Measurements from ENCODE around the gene NDC80.
A peak's percentile ranks its signal among the peaks of the same experiment; 100 is the strongest.

The NDC80 gene

GRCh38 chr18:2636126-2636631 is 64.8 kb downstream of the NDC80 start:
- H3K23ac ChIP-seq (ENCODE audit: low read length in 2 of 2) = no peak overlapping the region
- peak overlapping the region; percentile 5 for H3K9ac ChIP-seq (ENCODE audit: low read length)
- H3K36me3 ChIP-seq (ENCODE audit: control insufficient read depth in 1 of 2, insufficient read depth in 2 of 2, low read depth in 1 of 2, low read length in 2 of 2) = no peaks in the 10 kb centered on the region
- no peak overlapping the region for H3K4me3 ChIP-seq (ENCODE audit: insufficient read depth in 1 of 2, low read depth in 1 of 2, low read length in 2 of 2)
- no peak overlapping the region for H4K8ac ChIP-seq (ENCODE audit: low read length)
- no peak overlapping the region for H2BK12ac ChIP-seq (ENCODE audit: low read length in 2 of 2)
- peak overlapping the region in 1 of 2 experiments; percentile 75 for H3K4ac ChIP-seq (ENCODE audit: low read depth in 1 of 2, low read length in 2 of 2)
- WGBS = 80% methylated on average over 9 of the region's 9 CpGs
- H2AFZ ChIP-seq (ENCODE audit: low read depth, low read length) = no peak overlapping the region
- no peak overlapping the region for H2AK5ac ChIP-seq (ENCODE audit: low read length, severe bottlenecking)
- no peak for DNase-seq
- H3K79me1 ChIP-seq (replicated peaks; ENCODE audit: low read length, poor library complexity, severe bottlenecking) = no peaks in the 10 kb centered on the region
- H3K18ac ChIP-seq (ENCODE audit: low read depth in 1 of 2, low read length in 2 of 2) = peak overlapping the region in 1 of 2 experiments; percentile 29
- H3K9me3 ChIP-seq (ENCODE audit: control insufficient read depth, low read length) = peaks cover 7% of the 10 kb centered on the region
- H3K27ac ChIP-seq (ENCODE audit: low read length, poor library complexity, severe bottlenecking) = no peak overlapping the region
- no peaks in the 10 kb centered on the region for H3K27me3 ChIP-seq (ENCODE audit: control insufficient read depth in 1 of 2, insufficient read depth in 1 of 2, low read length in 2 of 2)
- H3K4me1 ChIP-seq (ENCODE audit: control insufficient read depth, insufficient read depth, low read depth, low read length) = peaks cover 1% of the 10 kb centered on the region
- H2BK15ac ChIP-seq (ENCODE audit: low read depth, poor library complexity, severe bottlenecking) = no peak overlapping the region
- no peak overlapping the region for H2BK5ac ChIP-seq (ENCODE audit: low read depth, low read length, poor library complexity, severe bottlenecking)
- no peak overlapping the region for H4K91ac ChIP-seq (ENCODE audit: low read length)
- H2BK120ac ChIP-seq (ENCODE audit: low read depth, low read length) = peak overlapping the region; percentile 43
- no peak overlapping the region for H3K14ac ChIP-seq (ENCODE audit: low read length in 2 of 2)
- H3K4me2 ChIP-seq (ENCODE audit: low read length, poor library complexity, severe bottlenecking) = no peak overlapping the region

- H2BK15ac ChIP-seq (ENCODE audit: low read depth, poor library complexity, severe bottlenecking) = no peak overlapping the region
- H3K4ac ChIP-seq (ENCODE audit: low read depth in 1 of 2, low read length in 2 of 2) = no peak overlapping the region
- H4K8ac ChIP-seq (ENCODE audit: low read length) = no peak overlapping the region
- H3K4me1 ChIP-seq (ENCODE audit: control insufficient read depth, insufficient read depth, low read depth, low read length) = peaks cover 1% of the 10 kb centered on the region
- no peak overlapping the region for H3K14ac ChIP-seq (ENCODE audit: low read length in 2 of 2)
- peak overlapping the region; percentile 72 for H3K9ac ChIP-seq (ENCODE audit: low read length)
- no peak overlapping the region for H2AK5ac ChIP-seq (ENCODE audit: low read length, severe bottlenecking)
- no peak overlapping the region for H2BK12ac ChIP-seq (ENCODE audit: low read length in 2 of 2)
- H2BK5ac ChIP-seq (ENCODE audit: low read depth, low read length, poor library complexity, severe bottlenecking) = no peak overlapping the region
- H2BK120ac ChIP-seq (ENCODE audit: low read depth, low read length) = no peak overlapping the region
- no peak overlapping the region for H3K4me2 ChIP-seq (ENCODE audit: low read length, poor library complexity, severe bottlenecking)
- no peak overlapping the region for H3K18ac ChIP-seq (ENCODE audit: low read depth in 1 of 2, low read length in 2 of 2)
- H2AFZ ChIP-seq (ENCODE audit: low read depth, low read length) = no peak overlapping the region
- 77% methylated on average over 2 of the region's 2 CpGs for WGBS
- H3K23ac ChIP-seq (ENCODE audit: low read length in 2 of 2) = no peak overlapping the region
- H3K79me1 ChIP-seq (replicated peaks; ENCODE audit: low read length, poor library complexity, severe bottlenecking) = no peaks in the 10 kb centered on the region
- H3K36me3 ChIP-seq (ENCODE audit: control insufficient read depth in 1 of 2, insufficient read depth in 2 of 2, low read depth in 1 of 2, low read length in 2 of 2) = no peaks in the 10 kb centered on the region
- H3K27ac ChIP-seq (ENCODE audit: low read length, poor library complexity, severe bottlenecking) = no peak overlapping the region
- no peaks in the 10 kb centered on the region for H3K27me3 ChIP-seq (ENCODE audit: control insufficient read depth in 1 of 2, insufficient read depth in 1 of 2, low read length in 2 of 2)
- no peaks in the 10 kb centered on the region for H3K9me3 ChIP-seq (ENCODE audit: control insufficient read depth, low read length)
- H3K4me3 ChIP-seq (ENCODE audit: insufficient read depth in 1 of 2, low read depth in 1 of 2, low read length in 2 of 2) = peak overlapping the region in 1 of 2 experiments; percentile 61
- peak; percentile 32 for DNase-seq
- no peak overlapping the region for H4K91ac ChIP-seq (ENCODE audit: low read length)
These were observed 70.3 kb downstream of the NDC80 start for GRCh38 chr18:2641638-2642037.

- H2BK15ac ChIP-seq (ENCODE audit: low read depth, poor library complexity, severe bottlenecking) = no peak overlapping the region
- H4K91ac ChIP-seq (ENCODE audit: low read length) = no peak overlapping the region
- H3K9ac ChIP-seq (ENCODE audit: low read length) = no peak overlapping the region
- H3K4me3 ChIP-seq (ENCODE audit: insufficient read depth in 1 of 2, low read depth in 1 of 2, low read length in 2 of 2) = no peak overlapping the region
- H4K8ac ChIP-seq (ENCODE audit: low read length) = no peak overlapping the region
- H3K4me1 ChIP-seq (ENCODE audit: control insufficient read depth, insufficient read depth, low read depth, low read length) = peaks cover 1% of the 10 kb centered on the region
- H3K79me1 ChIP-seq (replicated peaks; ENCODE audit: low read length, poor library complexity, severe bottlenecking) = no peaks in the 10 kb centered on the region
- no peak overlapping the region for H3K14ac ChIP-seq (ENCODE audit: low read length in 2 of 2)
- H3K4me2 ChIP-seq (ENCODE audit: low read length, poor library complexity, severe bottlenecking) = no peak overlapping the region
- no peaks in the 10 kb centered on the region for H3K9me3 ChIP-seq (ENCODE audit: control insufficient read depth, low read length)
- H2AFZ ChIP-seq (ENCODE audit: low read depth, low read length) = no peak overlapping the region
- H3K18ac ChIP-seq (ENCODE audit: low read depth in 1 of 2, low read length in 2 of 2) = no peak overlapping the region
- no peak overlapping the region for H3K23ac ChIP-seq (ENCODE audit: low read length in 2 of 2)
- H3K27me3 ChIP-seq (ENCODE audit: control insufficient read depth in 1 of 2, insufficient read depth in 1 of 2, low read length in 2 of 2) = no peaks in the 10 kb centered on the region
- no peak overlapping the region for H3K4ac ChIP-seq (ENCODE audit: low read depth in 1 of 2, low read length in 2 of 2)
- H2BK5ac ChIP-seq (ENCODE audit: low read depth, low read length, poor library complexity, severe bottlenecking) = no peak overlapping the region
- no peak for DNase-seq
- no peak overlapping the region for H2BK120ac ChIP-seq (ENCODE audit: low read depth, low read length)
- no peak overlapping the region for H2BK12ac ChIP-seq (ENCODE audit: low read length in 2 of 2)
- WGBS = no CpG with 5 or more reads among the region's 1 CpG
- H3K36me3 ChIP-seq (ENCODE audit: control insufficient read depth in 1 of 2, insufficient read depth in 2 of 2, low read depth in 1 of 2, low read length in 2 of 2) = no peaks in the 10 kb centered on the region
- H2AK5ac ChIP-seq (ENCODE audit: low read length, severe bottlenecking) = no peak overlapping the region
- no peak overlapping the region for H3K27ac ChIP-seq (ENCODE audit: low read length, poor library complexity, severe bottlenecking)
These were observed 71.4 kb downstream of the NDC80 start for GRCh38 chr18:2642771-2643170.

DNA sequence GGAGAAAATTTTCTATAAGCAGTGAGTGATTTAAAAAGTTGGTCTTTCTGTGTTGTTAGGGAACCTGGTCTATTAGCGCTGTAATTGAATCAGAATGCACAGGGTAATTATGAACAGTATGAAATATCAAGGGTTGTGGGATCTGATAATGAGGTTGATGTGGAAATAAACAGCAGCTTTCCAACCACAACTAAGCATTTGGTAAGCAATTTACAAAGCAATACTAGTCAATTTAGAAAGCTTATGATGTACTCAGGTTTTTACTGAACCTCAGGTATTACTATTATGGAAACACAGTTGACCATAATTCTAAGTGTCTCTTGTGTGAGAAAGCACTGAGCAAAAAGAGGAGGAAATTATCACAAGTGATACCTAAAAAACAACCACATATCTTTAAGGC is 73.2 kb downstream of the NDC80 start:
- H2BK15ac ChIP-seq (ENCODE audit: low read depth, poor library complexity, severe bottlenecking) = no peak overlapping the region
- H2AK5ac ChIP-seq (ENCODE audit: low read length, severe bottlenecking) = no peak overlapping the region
- H4K91ac ChIP-seq (ENCODE audit: low read length) = no peak overlapping the region
- H3K27me3 ChIP-seq (ENCODE audit: control insufficient read depth in 1 of 2, insufficient read depth in 1 of 2, low read length in 2 of 2) = no peaks in the 10 kb centered on the region
- no peaks in the 10 kb centered on the region for H3K9me3 ChIP-seq (ENCODE audit: control insufficient read depth, low read length)
- H3K4ac ChIP-seq (ENCODE audit: low read depth in 1 of 2, low read length in 2 of 2) = no peak overlapping the region
- no peak for DNase-seq
- no peak overlapping the region for H3K14ac ChIP-seq (ENCODE audit: low read length in 2 of 2)
- no peaks in the 10 kb centered on the region for H3K36me3 ChIP-seq (ENCODE audit: control insufficient read depth in 1 of 2, insufficient read depth in 2 of 2, low read depth in 1 of 2, low read length in 2 of 2)
- no peaks in the 10 kb centered on the region for H3K4me1 ChIP-seq (ENCODE audit: control insufficient read depth, insufficient read depth, low read depth, low read length)
- H3K4me2 ChIP-seq (ENCODE audit: low read length, poor library complexity, severe bottlenecking) = no peak overlapping the region
- no peak overlapping the region for H3K18ac ChIP-seq (ENCODE audit: low read depth in 1 of 2, low read length in 2 of 2)
- H3K4me3 ChIP-seq (ENCODE audit: insufficient read depth in 1 of 2, low read depth in 1 of 2, low read length in 2 of 2) = no peak overlapping the region
- H2BK120ac ChIP-seq (ENCODE audit: low read depth, low read length) = no peak overlapping the region
- no peak overlapping the region for H2BK12ac ChIP-seq (ENCODE audit: low read length in 2 of 2)
- H3K79me1 ChIP-seq (replicated peaks; ENCODE audit: low read length, poor library complexity, severe bottlenecking) = no peaks in the 10 kb centered on the region
- whole genome bisulfite sequencing = 80% methylated on average over 1 of the region's 1 CpG
- no peak overlapping the region for H2AFZ ChIP-seq (ENCODE audit: low read depth, low read length)
- H4K8ac ChIP-seq (ENCODE audit: low read length) = no peak overlapping the region
- H2BK5ac ChIP-seq (ENCODE audit: low read depth, low read length, poor library complexity, severe bottlenecking) = no peak overlapping the region
- H3K27ac ChIP-seq (ENCODE audit: low read length, poor library complexity, severe bottlenecking) = no peak overlapping the region
- H3K23ac ChIP-seq (ENCODE audit: low read length in 2 of 2) = no peak overlapping the region
- no peak overlapping the region for H3K9ac ChIP-seq (ENCODE audit: low read length)
